ENCODE results near the gene ADAM10. TPM values are rescaled to one million over a fixed set of nuclear protein-coding genes. Genes with fewer than 3 reads are reported as not detected.

ADAM10 gene
- total RNA-seq, 1 experiment from 2014 or later: 170 TPM

DNA sequence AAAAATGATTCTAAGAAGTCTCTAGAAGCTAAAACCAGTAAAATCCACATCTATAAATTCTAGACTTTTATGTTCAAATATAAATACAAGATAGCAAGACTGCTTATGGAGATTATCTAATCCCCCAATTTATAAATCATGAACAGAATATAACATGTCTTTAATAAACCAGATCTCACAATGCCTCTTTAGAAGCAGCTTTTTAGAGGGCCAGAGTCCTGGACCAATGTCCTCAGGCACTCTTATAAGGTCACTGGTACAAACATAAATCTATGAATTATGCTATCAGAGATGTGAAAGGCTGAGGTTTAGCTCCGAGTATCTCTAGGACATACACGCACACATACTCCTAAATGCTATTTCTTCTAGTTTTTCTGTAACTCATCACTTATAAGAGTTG, 78.3 kb downstream of the ADAM10 start:
- no peaks in the 10 kb centered on the region for H3K9me3 Mint-ChIP-seq (ENCODE audit: unreplicated experiment)
- H3K4me3 Mint-ChIP-seq (ENCODE audit: unreplicated experiment): no peak overlapping the region
- DNase-seq: no peak
- BruUV-seq (replicated peaks): no TSS peak
- H3K27ac Mint-ChIP-seq (ENCODE audit: unreplicated experiment): no peak overlapping the region
- ChIA-PET CTCF (no interaction called here), POLR2A (no interaction called here)
- TF ChIP-seq, protein P1, sequence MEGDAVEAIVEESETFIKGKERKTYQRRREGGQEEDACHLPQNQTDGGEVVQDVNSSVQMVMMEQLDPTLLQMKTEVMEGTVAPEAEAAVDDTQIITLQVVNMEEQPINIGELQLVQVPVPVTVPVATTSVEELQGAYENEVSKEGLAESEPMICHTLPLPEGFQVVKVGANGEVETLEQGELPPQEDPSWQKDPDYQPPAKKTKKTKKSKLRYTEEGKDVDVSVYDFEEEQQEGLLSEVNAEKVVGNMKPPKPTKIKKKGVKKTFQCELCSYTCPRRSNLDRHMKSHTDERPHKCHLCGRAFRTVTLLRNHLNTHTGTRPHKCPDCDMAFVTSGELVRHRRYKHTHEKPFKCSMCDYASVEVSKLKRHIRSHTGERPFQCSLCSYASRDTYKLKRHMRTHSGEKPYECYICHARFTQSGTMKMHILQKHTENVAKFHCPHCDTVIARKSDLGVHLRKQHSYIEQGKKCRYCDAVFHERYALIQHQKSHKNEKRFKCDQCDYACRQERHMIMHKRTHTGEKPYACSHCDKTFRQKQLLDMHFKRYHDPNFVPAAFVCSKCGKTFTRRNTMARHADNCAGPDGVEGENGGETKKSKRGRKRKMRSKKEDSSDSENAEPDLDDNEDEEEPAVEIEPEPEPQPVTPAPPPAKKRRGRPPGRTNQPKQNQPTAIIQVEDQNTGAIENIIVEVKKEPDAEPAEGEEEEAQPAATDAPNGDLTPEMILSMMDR (IDR thresholded peaks at IDR 0.05; ENCODE audit: insufficient read depth in 1 of 2, low read depth in 1 of 2, low read length in 1 of 2, severe bottlenecking in 1 of 2, unreplicated experiment in 1 of 2): no peak
- H3K36me3 Mint-ChIP-seq (ENCODE audit: insufficient read depth, unreplicated experiment): peaks cover 11% of the 10 kb centered on the region
- peaks cover 7% of the 10 kb centered on the region for H3K4me1 Mint-ChIP-seq (ENCODE audit: low read depth, unreplicated experiment)
- H3K27me3 ChIP-seq (replicated peaks; ENCODE audit: control insufficient read depth, insufficient read depth, low read length): no peaks in the 10 kb centered on the region
- H3K4me1 ChIP-seq: no peaks in the 10 kb centered on the region
- no peaks in the 10 kb centered on the region for H3K27me3 Mint-ChIP-seq (ENCODE audit: insufficient read depth, unreplicated experiment)
- no peak overlapping the region for H3K4me3 ChIP-seq (ENCODE audit: low read depth, low read length)
- intact Hi-C loops (cut with micrococcal nuclease; ENCODE audit: unreplicated experiment): no loop called here
- no peaks in the 10 kb centered on the region for H3K36me3 ChIP-seq (ENCODE audit: control insufficient read depth, insufficient read depth, low read length)
- H3K9me3 ChIP-seq: no peaks in the 10 kb centered on the region

DNA sequence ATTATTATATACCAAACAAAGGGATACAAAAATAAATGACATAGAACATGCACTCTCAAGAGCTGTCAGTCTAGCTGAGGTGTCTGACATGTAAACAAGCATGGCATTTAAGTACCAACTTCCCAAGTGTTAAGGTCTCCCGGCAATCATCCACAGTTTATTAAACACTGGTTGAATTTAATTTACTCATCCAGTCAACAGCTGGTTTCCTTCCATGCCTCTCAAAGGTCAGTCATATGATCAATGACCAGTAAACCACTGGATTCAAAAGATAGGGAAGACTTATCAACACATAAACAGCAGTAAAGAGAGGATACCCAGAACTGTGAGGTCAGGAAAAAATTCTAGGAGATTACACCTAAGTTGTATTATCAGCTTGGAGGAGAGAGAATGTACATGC, 80.4 kb downstream of the ADAM10 start:
- H3K36me3 ChIP-seq (ENCODE audit: control insufficient read depth, insufficient read depth, low read length): no peaks in the 10 kb centered on the region
- peaks cover 11% of the 10 kb centered on the region for H3K36me3 Mint-ChIP-seq (ENCODE audit: insufficient read depth, unreplicated experiment)
- H3K9me3 Mint-ChIP-seq (ENCODE audit: unreplicated experiment): no peaks in the 10 kb centered on the region
- no peaks in the 10 kb centered on the region for H3K27me3 Mint-ChIP-seq (ENCODE audit: insufficient read depth, unreplicated experiment)
- no peaks in the 10 kb centered on the region for H3K27me3 ChIP-seq (replicated peaks; ENCODE audit: control insufficient read depth, insufficient read depth, low read length)
- no TSS peak for BruUV-seq (replicated peaks)
- intact Hi-C loops (cut with micrococcal nuclease; ENCODE audit: unreplicated experiment): no loop called here
- peaks cover 7% of the 10 kb centered on the region for H3K4me1 Mint-ChIP-seq (ENCODE audit: low read depth, unreplicated experiment)
- ChIA-PET POLR2A (no interaction called here), CTCF (no interaction called here)
- TF ChIP-seq, protein P1 (IDR thresholded peaks at IDR 0.05; ENCODE audit: insufficient read depth in 1 of 2, low read depth in 1 of 2, low read length in 1 of 2, severe bottlenecking in 1 of 2, unreplicated experiment in 1 of 2): no peak
- no peak overlapping the region for H3K27ac Mint-ChIP-seq (ENCODE audit: unreplicated experiment)
- H3K4me3 ChIP-seq (ENCODE audit: low read depth, low read length): no peak overlapping the region
- DNase-seq: no peak
- H3K9me3 ChIP-seq: no peaks in the 10 kb centered on the region
- H3K4me1 ChIP-seq: no peaks in the 10 kb centered on the region
- H3K4me3 Mint-ChIP-seq (ENCODE audit: unreplicated experiment): no peak overlapping the region

DNA sequence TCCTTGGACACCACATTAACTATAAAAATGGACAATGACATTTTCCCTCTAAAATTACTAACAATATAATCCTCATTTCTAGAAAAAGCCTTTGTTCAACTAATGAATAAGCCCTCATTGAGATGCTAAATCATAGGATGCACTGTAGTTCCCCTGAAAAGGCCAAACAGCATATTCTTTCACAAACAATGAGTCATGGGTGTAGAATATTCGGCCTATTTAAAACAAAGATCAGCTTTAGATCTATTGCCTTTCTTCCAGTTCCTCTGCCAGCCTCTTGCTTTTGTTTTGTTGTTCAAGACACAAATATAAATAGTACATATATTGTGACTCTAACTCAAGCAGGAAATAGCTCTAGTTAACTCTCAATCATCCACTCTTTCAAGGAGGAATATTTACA, 82.5 kb downstream of the ADAM10 start:
- H3K27me3 Mint-ChIP-seq (ENCODE audit: insufficient read depth, unreplicated experiment): no peaks in the 10 kb centered on the region
- H3K36me3 Mint-ChIP-seq (ENCODE audit: insufficient read depth, unreplicated experiment): peaks cover 11% of the 10 kb centered on the region
- H3K4me3 ChIP-seq (ENCODE audit: low read depth, low read length): no peak overlapping the region
- intact Hi-C loops (cut with micrococcal nuclease; ENCODE audit: unreplicated experiment): no loop called here
- H3K4me1 Mint-ChIP-seq (ENCODE audit: low read depth, unreplicated experiment): peaks cover 7% of the 10 kb centered on the region
- no peaks in the 10 kb centered on the region for H3K36me3 ChIP-seq (ENCODE audit: control insufficient read depth, insufficient read depth, low read length)
- TF ChIP-seq, protein P1 (IDR thresholded peaks at IDR 0.05; ENCODE audit: insufficient read depth in 1 of 2, low read depth in 1 of 2, low read length in 1 of 2, severe bottlenecking in 1 of 2, unreplicated experiment in 1 of 2): no peak
- no peaks in the 10 kb centered on the region for H3K9me3 ChIP-seq
- ChIA-PET POLR2A (no interaction called here), CTCF (no interaction called here)
- H3K9me3 Mint-ChIP-seq (ENCODE audit: unreplicated experiment): no peaks in the 10 kb centered on the region
- no peaks in the 10 kb centered on the region for H3K4me1 ChIP-seq
- BruUV-seq (replicated peaks): no TSS peak
- H3K27me3 ChIP-seq (replicated peaks; ENCODE audit: control insufficient read depth, insufficient read depth, low read length): no peaks in the 10 kb centered on the region
- no peak for DNase-seq
- H3K27ac Mint-ChIP-seq (ENCODE audit: unreplicated experiment): no peak overlapping the region
- H3K4me3 Mint-ChIP-seq (ENCODE audit: unreplicated experiment): no peak overlapping the region
